ENCODE results near the gene NTF3. TPM values are rescaled to one million over a fixed set of nuclear protein-coding genes. Genes with fewer than 3 reads are reported as not detected.

NTF3 gene
- total RNA-seq, 1 experiment from 2014 or later = not detected

- H2AFZ ChIP-seq (ENCODE audit: low read depth, low read length, poor library complexity, severe bottlenecking) = no peak overlapping the region
- intact Hi-C loops (cut with micrococcal nuclease) = no loop called here
- no peaks in the 10 kb centered on the region for H3K9me3 ChIP-seq (ENCODE audit: control insufficient read depth in 1 of 2, insufficient read depth in 1 of 2, low read depth in 1 of 2, low read length in 2 of 2)
- no peak overlapping the region for H3K4me3 ChIP-seq (replicated peaks in 1 of 2; ENCODE audit: low read depth in 1 of 2, low read length in 2 of 2)
- H3K27ac ChIP-seq (ENCODE audit: low read depth, low read length) = no peak overlapping the region
- no peaks in the 10 kb centered on the region for H4K20me1 ChIP-seq (ENCODE audit: insufficient read depth)
- TF ChIP-seq POLR2AphosphoS5 (IDR thresholded peaks at IDR 0.05; ENCODE audit: low read depth, low read length) (no peak), FOSL1 (IDR thresholded peaks at IDR 0.05; ENCODE audit: low read depth) (no peak), EZH2phosphoT487 (IDR thresholded peaks at IDR 0.05; ENCODE audit: borderline replicate concordance) (no peak), JUND (IDR thresholded peaks at IDR 0.05) (no peak), POLR2A (IDR thresholded peaks at IDR 0.05; ENCODE audit: borderline replicate concordance, extremely low read depth, insufficient read depth, insufficient read length) (no peak), ZBTB33 (IDR thresholded peaks at IDR 0.05; ENCODE audit: extremely low read depth, insufficient replicate concordance, low read length) (no peak), SRF (IDR thresholded peaks at IDR 0.05; ENCODE audit: low read depth) (no peak), ELF1 (IDR thresholded peaks at IDR 0.05; ENCODE audit: borderline replicate concordance, low read depth) (no peak), CBX3 (IDR thresholded peaks at IDR 0.05; ENCODE audit: low read depth) (no peak)
- TF ChIP-seq, protein P1, sequence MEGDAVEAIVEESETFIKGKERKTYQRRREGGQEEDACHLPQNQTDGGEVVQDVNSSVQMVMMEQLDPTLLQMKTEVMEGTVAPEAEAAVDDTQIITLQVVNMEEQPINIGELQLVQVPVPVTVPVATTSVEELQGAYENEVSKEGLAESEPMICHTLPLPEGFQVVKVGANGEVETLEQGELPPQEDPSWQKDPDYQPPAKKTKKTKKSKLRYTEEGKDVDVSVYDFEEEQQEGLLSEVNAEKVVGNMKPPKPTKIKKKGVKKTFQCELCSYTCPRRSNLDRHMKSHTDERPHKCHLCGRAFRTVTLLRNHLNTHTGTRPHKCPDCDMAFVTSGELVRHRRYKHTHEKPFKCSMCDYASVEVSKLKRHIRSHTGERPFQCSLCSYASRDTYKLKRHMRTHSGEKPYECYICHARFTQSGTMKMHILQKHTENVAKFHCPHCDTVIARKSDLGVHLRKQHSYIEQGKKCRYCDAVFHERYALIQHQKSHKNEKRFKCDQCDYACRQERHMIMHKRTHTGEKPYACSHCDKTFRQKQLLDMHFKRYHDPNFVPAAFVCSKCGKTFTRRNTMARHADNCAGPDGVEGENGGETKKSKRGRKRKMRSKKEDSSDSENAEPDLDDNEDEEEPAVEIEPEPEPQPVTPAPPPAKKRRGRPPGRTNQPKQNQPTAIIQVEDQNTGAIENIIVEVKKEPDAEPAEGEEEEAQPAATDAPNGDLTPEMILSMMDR (IDR thresholded peaks at IDR 0.05 in 2 of 3, conservative IDR thresholded peaks at IDR 0.05 in 1 of 3; ENCODE audit: borderline replicate concordance in 1 of 3, insufficient read depth in 1 of 3, low read depth in 2 of 3, low read length in 2 of 3) = no peak
- TF ChIP-seq, protein P2, sequence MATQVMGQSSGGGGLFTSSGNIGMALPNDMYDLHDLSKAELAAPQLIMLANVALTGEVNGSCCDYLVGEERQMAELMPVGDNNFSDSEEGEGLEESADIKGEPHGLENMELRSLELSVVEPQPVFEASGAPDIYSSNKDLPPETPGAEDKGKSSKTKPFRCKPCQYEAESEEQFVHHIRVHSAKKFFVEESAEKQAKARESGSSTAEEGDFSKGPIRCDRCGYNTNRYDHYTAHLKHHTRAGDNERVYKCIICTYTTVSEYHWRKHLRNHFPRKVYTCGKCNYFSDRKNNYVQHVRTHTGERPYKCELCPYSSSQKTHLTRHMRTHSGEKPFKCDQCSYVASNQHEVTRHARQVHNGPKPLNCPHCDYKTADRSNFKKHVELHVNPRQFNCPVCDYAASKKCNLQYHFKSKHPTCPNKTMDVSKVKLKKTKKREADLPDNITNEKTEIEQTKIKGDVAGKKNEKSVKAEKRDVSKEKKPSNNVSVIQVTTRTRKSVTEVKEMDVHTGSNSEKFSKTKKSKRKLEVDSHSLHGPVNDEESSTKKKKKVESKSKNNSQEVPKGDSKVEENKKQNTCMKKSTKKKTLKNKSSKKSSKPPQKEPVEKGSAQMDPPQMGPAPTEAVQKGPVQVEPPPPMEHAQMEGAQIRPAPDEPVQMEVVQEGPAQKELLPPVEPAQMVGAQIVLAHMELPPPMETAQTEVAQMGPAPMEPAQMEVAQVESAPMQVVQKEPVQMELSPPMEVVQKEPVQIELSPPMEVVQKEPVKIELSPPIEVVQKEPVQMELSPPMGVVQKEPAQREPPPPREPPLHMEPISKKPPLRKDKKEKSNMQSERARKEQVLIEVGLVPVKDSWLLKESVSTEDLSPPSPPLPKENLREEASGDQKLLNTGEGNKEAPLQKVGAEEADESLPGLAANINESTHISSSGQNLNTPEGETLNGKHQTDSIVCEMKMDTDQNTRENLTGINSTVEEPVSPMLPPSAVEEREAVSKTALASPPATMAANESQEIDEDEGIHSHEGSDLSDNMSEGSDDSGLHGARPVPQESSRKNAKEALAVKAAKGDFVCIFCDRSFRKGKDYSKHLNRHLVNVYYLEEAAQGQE (IDR thresholded peaks at IDR 0.05; ENCODE audit: low read depth) = no peak
- no peak overlapping the region for H3K9ac ChIP-seq (ENCODE audit: low read length)
- ATAC-seq (no peak), DNase-seq (ENCODE audit: low read depth, low spot score) (no peak)
- H3K9me2 ChIP-seq (ENCODE audit: insufficient read depth) = no peaks in the 10 kb centered on the region
- POLR2A ChIA-PET = no interaction called here
- no peak overlapping the region for H3K4me2 ChIP-seq (ENCODE audit: low read length)
- H3K27me3 ChIP-seq (ENCODE audit: insufficient read depth, low read length) = peaks cover 20% of the 10 kb centered on the region; the same call in 1 of the 2 replicates
- H3K79me2 ChIP-seq (ENCODE audit: insufficient read depth, low read length) = no peaks in the 10 kb centered on the region
- CTCF ChIA-PET = no interaction called here
- no peaks in the 10 kb centered on the region for H3K4me1 ChIP-seq (ENCODE audit: control insufficient read depth in 1 of 2, insufficient read depth in 2 of 2, low read length in 2 of 2)
- H3K36me3 ChIP-seq (ENCODE audit: control insufficient read depth in 1 of 2, insufficient read depth in 2 of 2, low read length in 2 of 2) = no peaks in the 10 kb centered on the region
- RAD21 ChIA-PET (ENCODE audit: low non-redundant PET in 1 of 2, low total read pairs in 2 of 2, uncharacterized antibody in 2 of 2, unreplicated experiment in 2 of 2) = no interaction called here
- BruUV-seq (replicated peaks) = no TSS peak
These were observed 56.7 kb downstream of the NTF3 start for GRCh38 chr12:5488626-5488955.
